ENCODE data around the gene IL3RA.

Gene IL3RA

DNA sequence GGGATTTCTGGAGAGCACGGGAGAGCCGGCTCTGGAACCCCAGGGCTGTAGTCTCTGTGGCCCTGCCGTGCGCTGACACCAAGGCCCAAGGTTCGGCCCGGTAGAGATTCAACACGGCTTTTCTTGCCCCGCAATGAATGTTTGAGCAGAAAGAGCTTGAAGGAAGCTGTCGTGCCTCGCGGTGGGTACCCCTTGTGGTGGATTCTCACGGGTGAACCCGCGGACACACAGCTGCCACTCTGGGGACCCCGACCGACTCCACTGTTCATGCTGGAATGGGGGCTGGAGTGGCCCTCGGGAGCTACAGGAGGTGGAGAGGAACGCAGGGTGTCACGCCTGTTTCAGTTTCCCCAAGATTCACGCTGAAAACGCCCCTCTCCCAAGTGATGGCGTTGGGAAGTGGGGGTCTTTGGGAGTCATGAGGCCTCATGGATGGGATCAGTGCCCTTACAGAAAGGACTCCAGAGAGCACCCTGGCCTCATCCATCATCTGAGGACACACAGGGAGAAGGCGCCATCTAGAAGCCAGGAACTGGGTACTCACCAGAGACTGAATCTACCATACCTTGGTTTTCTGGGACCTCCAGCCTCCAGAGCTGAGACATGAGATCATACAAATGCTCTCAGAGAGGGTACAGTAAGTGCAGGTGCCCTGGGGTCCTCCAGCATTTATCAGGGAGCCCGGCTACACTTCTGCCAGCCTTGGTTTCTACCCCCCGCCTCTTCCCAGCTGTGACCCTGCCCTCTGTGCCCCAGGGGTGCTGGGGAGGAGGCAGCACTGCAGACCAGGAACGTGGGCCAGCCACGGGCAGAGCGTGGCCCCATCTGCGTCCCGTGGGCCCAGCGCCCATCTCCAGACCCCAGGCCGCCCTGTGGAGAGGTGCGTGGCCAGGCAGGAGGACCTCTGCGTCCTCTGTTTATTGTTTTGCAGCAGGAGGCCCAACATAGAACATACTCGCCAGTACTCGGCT, 49.0 kb downstream of the IL3RA start:
- in situ Hi-C loops (cut with MboI; ENCODE audit: low sequenced_read_pairs, unreplicated experiment): loop anchor here (10.0 kb wide), 1 partner anchor 131 kb away; no protein-coding TSS in a partner anchor
- TF ChIP-seq, protein P1, sequence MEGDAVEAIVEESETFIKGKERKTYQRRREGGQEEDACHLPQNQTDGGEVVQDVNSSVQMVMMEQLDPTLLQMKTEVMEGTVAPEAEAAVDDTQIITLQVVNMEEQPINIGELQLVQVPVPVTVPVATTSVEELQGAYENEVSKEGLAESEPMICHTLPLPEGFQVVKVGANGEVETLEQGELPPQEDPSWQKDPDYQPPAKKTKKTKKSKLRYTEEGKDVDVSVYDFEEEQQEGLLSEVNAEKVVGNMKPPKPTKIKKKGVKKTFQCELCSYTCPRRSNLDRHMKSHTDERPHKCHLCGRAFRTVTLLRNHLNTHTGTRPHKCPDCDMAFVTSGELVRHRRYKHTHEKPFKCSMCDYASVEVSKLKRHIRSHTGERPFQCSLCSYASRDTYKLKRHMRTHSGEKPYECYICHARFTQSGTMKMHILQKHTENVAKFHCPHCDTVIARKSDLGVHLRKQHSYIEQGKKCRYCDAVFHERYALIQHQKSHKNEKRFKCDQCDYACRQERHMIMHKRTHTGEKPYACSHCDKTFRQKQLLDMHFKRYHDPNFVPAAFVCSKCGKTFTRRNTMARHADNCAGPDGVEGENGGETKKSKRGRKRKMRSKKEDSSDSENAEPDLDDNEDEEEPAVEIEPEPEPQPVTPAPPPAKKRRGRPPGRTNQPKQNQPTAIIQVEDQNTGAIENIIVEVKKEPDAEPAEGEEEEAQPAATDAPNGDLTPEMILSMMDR (IDR thresholded peaks at IDR 0.05; ENCODE audit: borderline replicate concordance, control extremely low read depth, extremely low read depth, insufficient read depth, missing control alignments): no peak
- peak; percentile 21 for DNase-seq (ENCODE audit: low spot score)

DNA sequence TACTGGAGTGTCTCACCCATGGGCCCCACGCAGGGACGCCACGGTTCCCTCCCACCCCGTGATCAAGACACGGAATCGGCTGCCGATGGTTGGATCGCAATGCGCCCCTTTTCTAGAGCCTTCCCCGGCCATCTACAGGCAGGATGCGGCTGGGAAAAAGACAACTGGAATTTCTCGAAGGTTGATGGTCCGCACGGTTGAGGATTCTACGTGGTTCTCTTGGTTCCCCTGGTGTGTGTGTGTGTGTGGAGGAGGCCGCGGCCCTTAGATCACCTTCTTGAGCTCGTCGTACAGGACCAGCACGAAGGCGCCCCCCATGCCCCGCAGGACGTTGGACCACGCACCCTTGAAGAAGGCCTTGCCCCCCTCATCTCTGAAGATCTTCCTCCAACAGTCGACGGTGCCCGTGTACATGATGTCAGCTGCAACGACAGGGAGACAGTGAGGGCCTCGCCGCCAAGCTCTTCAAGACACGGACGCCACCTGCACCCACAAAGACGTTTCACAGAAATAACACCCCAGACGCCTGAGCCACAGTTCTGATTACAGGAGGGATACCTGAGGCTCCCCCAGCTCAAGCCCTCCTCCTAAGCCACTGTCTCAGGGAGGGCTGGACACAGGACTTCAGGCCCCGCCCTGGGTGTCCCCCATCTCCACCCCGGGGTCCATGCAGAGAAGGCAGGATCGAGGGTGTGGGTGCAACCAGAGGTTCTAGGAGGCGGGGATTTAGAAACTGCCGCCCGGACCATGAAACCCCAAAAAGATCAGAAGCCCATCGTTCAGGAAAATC, 49.9 kb downstream of the IL3RA start:
- DNase-seq (ENCODE audit: low spot score): peak; percentile 18
- in situ Hi-C loops (cut with MboI; ENCODE audit: low sequenced_read_pairs, unreplicated experiment): loop anchor here (10.0 kb wide), 1 partner anchor 132 kb away; no protein-coding TSS in a partner anchor
- TF ChIP-seq, protein P1 (IDR thresholded peaks at IDR 0.05; ENCODE audit: borderline replicate concordance, control extremely low read depth, extremely low read depth, insufficient read depth, missing control alignments): no peak

DNA sequence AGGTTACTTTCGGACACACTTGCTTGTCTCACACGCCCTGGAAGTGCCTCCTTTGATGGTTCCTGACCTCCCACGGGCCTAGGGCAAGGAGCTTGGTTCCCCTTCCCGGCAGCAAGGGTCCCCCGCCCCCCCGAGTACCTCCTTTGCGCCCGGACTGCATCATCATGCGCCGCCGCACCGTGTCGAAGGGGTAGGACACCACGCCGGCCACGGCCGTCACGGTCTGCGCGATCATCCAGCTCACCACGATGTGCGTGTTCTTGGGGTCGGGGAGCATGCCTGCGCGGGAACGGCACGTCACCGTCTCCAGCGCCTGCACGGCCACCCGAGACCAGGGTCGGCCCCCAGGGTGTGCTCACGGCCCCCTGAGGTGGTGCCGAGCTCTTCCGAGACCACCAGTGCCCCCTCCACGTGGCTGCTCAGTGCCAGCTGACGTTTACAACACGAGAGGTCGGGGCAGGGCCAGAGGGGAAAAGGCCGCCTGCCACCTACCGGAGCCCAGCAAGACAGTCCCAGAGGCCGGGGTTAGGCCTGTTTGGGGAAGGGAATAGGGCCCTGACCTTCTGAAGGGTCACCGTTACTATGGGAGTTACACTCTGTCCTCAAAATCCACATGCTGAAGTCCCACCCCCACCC, 50.7 kb downstream of the IL3RA start:
- in situ Hi-C loops (cut with MboI; ENCODE audit: low sequenced_read_pairs, unreplicated experiment): loop anchor here (10.0 kb wide), 1 partner anchor 132 kb away; no protein-coding TSS in a partner anchor
- no peak for DNase-seq (ENCODE audit: low spot score)
- TF ChIP-seq, protein P1 (IDR thresholded peaks at IDR 0.05; ENCODE audit: borderline replicate concordance, control extremely low read depth, extremely low read depth, insufficient read depth, missing control alignments): no peak

DNA sequence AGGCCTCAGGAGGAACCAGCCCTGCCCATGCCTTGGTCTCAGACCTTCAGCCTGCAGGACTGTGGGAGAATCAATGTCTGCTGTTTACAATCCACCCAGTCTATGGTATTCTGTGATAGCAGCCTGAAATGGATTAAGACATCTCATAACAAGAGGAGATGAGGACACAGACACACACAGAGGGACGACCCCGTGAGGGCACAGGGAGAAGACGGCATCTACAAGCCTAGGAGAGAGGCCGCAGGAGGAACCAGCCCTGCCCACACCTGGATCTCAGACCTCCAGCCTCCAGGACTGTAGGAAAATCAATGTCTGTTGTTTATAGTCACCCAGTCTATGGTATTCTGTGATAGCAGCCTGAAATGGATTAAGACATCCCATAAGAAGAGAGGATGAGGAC, 52.1 kb downstream of the IL3RA start:
- DNase-seq (ENCODE audit: low spot score): no peak
- in situ Hi-C loops (cut with MboI; ENCODE audit: low sequenced_read_pairs, unreplicated experiment): loop anchor here (10.0 kb wide), 1 partner anchor 134 kb away; no protein-coding TSS in a partner anchor
- TF ChIP-seq, protein P1 (IDR thresholded peaks at IDR 0.05; ENCODE audit: borderline replicate concordance, control extremely low read depth, extremely low read depth, insufficient read depth, missing control alignments): no peak

DNA sequence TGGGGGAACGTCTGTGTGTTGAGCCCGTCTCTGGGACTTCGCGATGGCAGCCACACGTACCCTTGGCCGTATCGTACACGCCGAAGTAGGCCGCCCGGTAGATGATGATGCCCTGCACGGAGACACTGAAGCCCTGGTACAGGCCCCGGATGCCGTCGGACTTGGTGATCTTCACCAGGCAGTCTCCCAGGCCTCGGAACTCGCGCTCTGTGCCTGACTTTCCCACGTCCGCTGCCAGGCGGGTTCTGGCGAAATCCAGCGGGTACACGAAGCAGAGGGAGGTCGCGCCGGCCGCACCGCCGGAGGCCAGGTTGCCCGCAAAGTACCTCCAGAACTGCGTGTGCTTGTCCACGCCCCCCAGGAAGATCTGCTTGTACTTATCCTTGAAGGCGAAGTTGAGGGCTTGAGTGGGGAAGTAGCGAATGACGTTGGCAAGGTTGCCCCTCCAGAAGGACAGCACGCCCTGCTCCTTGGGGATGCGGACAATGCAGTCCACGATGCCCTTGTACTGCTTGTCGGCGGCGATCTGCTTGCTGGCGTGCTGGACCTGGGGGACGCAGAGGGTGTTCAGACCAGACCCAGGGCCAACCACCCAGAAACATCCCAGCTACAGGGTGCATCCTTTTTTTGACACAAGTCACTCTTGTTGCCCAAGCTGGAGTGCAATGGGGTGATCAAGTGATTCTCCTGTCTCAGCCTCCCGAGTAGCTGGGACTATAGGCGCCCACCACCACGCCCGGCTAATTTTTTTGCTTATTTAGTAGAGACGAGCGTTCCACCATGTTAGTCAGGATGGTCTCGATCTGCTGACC, 52.8 kb downstream of the IL3RA start:
- in situ Hi-C loops (cut with MboI; ENCODE audit: low sequenced_read_pairs, unreplicated experiment): loop anchor here (10.0 kb wide), 1 partner anchor 135 kb away; no protein-coding TSS in a partner anchor
- TF ChIP-seq, protein P1 (IDR thresholded peaks at IDR 0.05; ENCODE audit: borderline replicate concordance, control extremely low read depth, extremely low read depth, insufficient read depth, missing control alignments): no peak
- DNase-seq (ENCODE audit: low spot score): no peak

Data from GM13976 (cell line).